B cell (primary cell): ENCODE measurements around the gene APBA2. TPM values are rescaled to one million over a fixed set of nuclear protein-coding genes. Genes with fewer than 3 reads are reported as not detected.

Source experiments
- ATAC-seq: fragments of 200-7000 bp; cut with Tn5 transposase; one replicate; pipeline ENCODE4 v1.10.0; 2021; ENCODE audit warnings: low read depth, mild to moderate bottlenecking, moderate number of reproducible peaks, moderate library complexity
- CTCF ChIA-PET: fragments of 350-600 bp; sonication (Branson Sonifier 250); formaldehyde crosslinking; loops from one replicate; lab custom pipeline; 2021; ENCODE audit warnings: antibody characterized with exemption, inconsistent platforms; lab: Charles Lee
- POLR2A ChIA-PET: fragments of 350-600 bp; sonication (Branson Sonifier 250); formaldehyde crosslinking; loops from one replicate; lab custom pipeline; 2021; ENCODE audit warnings: antibody characterized with exemption; lab: Charles Lee
- DNase-seq: peaks from one replicate; pipeline ENCODE4 v3.0.0; 2013
- H2AFZ ChIP-seq: 2 replicates; pipeline ENCODE4 v1.6.1; 2012; ENCODE audit warnings: mild to moderate bottlenecking, low read depth, low read length; ENCODE audit not compliant: insufficient read depth, poor library complexity, severe bottlenecking
- H3K27ac ChIP-seq, 2 donors: 1 replicate in 1 of 2; 2 replicates in 1 of 2; pipeline ENCODE4 v1.5.1; 2012 to 2013; ENCODE audit warnings: low read length in 2 of 2, mild to moderate bottlenecking in 2 of 2, moderate library complexity in 1 of 2
- H3K27me3 ChIP-seq, 4 experiments: fragments of 200-600 bp in 1 of 4; sonication (generic) in 1 of 4; replicated peaks in 1 of 4; 1 replicate in 2 of 4; 2 replicates in 2 of 4; pipeline versions ENCODE4 v1.6.1 to v1.7.0; 2013 to 2016; ENCODE audit warnings: low read length in 3 of 4, mild to moderate bottlenecking in 2 of 4, mixed read lengths in 1 of 4, moderate library complexity in 1 of 4; ENCODE audit not compliant: insufficient read depth in 4 of 4, control insufficient read depth in 3 of 4; ENCODE audit errors: control extremely low read depth in 1 of 4
- H3K36me3 ChIP-seq, 2 experiments: replicated peaks in 1 of 2; 1 replicate in 1 of 2; 2 replicates in 1 of 2; pipeline versions ENCODE4 v1.6.1 to v1.7.1; 2013; ENCODE audit warnings: low read length in 1 of 2; ENCODE audit not compliant: insufficient read depth in 2 of 2, control insufficient read depth in 1 of 2; ENCODE audit errors: control extremely low read depth in 1 of 2, extremely low read depth in 1 of 2
- H3K4me1 ChIP-seq, 2 donors: fragments of 200-600 bp in 1 of 2; sonication (generic) in 1 of 2; 1 replicate in 1 of 2; 2 replicates in 1 of 2; pipeline versions ENCODE4 v1.5.1 to v1.6.1; 2013 to 2017; ENCODE audit warnings: low read length in 2 of 2; ENCODE audit not compliant: control insufficient read depth in 2 of 2, insufficient read depth in 2 of 2
- H3K4me2 ChIP-seq: replicated peaks from 2 replicates; pipeline ENCODE3; 2012; ENCODE audit warnings: mild to moderate bottlenecking, low read depth, low read length; ENCODE audit not compliant: poor library complexity, severe bottlenecking
- H3K4me3 ChIP-seq, 5 experiments: fragments of 200-600 bp in 1 of 5; sonication (generic) in 1 of 5; 1 replicate in 3 of 5; 2 replicates in 2 of 5; pipeline versions ENCODE4 v1.5.1 to v1.7.0; 2011 to 2016; ENCODE audit warnings: low read length in 4 of 5, mild to moderate bottlenecking in 4 of 5, low read depth in 2 of 5, control low read depth in 1 of 5, moderate library complexity in 1 of 5; ENCODE audit not compliant: insufficient read depth in 1 of 5; ENCODE audit errors: control extremely low read depth in 1 of 5, extremely low read depth in 1 of 5
- H3K79me2 ChIP-seq: fragments of 200-600 bp; sonication (generic); one replicate; pipeline ENCODE4 v1.6.0; 2016; ENCODE audit warnings: low read length; ENCODE audit not compliant: control insufficient read depth, insufficient read depth
- H3K9ac ChIP-seq: fragments of 200-600 bp; sonication (generic); 2 replicates; pipeline ENCODE4 v1.6.1; 2017; ENCODE audit warnings: mild to moderate bottlenecking, low read length, moderate library complexity
- H3K9me3 ChIP-seq, 3 donors: one replicate each; pipeline versions ENCODE4 v1.6.1 to v1.7.1; 2013; ENCODE audit warnings: low read length in 2 of 3; ENCODE audit not compliant: control insufficient read depth in 2 of 3, insufficient read depth in 1 of 3; ENCODE audit errors: control extremely low read depth in 1 of 3
- H4K20me1 ChIP-seq: 2 replicates; pipeline ENCODE4 v1.6.0; 2012; ENCODE audit warnings: mild to moderate bottlenecking, low read length; ENCODE audit not compliant: insufficient read depth, control insufficient read depth, poor library complexity, severe bottlenecking
- H3K27ac Mint-ChIP-seq: one replicate; pipeline ENCODE4 v1.8.0; 2021; ENCODE audit warnings: mixed read lengths
- H3K27me3 Mint-ChIP-seq: one replicate; pipeline ENCODE4 v1.8.0; 2021; ENCODE audit warnings: mixed read lengths
- H3K4me1 Mint-ChIP-seq: one replicate; pipeline ENCODE4 v1.8.0; 2021; ENCODE audit warnings: mixed read lengths
- H3K4me3 Mint-ChIP-seq: one replicate; pipeline ENCODE4 v1.8.0; 2021; ENCODE audit warnings: mixed read lengths
- H3K9me3 Mint-ChIP-seq: one replicate; pipeline ENCODE4 v1.8.0; 2022; ENCODE audit warnings: mixed read lengths; ENCODE audit not compliant: insufficient read depth
- CTCF ChIP-seq: fragments of 200-600 bp; IDR thresholded peaks from one replicate; pipeline ENCODE4 v1.8.0; 2022; ENCODE audit warnings: antibody characterized with exemption, mild to moderate bottlenecking
- EZH2 ChIP-seq: IDR thresholded peaks from 2 replicates; pipeline ENCODE4 v1.6.1; 2012; ENCODE audit warnings: borderline replicate concordance, low read depth, mild to moderate bottlenecking, moderate library complexity, low read length; ENCODE audit not compliant: insufficient read depth, poor library complexity, severe bottlenecking
- WGBS: methylation state at CpG from one replicate; pipeline ENCODE4 v1.1.5; 2013; ENCODE audit warnings: missing lambda C conversion rate; ENCODE audit not compliant: insufficient coverage; 5-methylcytosine and 5-hydroxymethylcytosine counted together
- intact Hi-C: fragments of 100-400 bp; cut with micrococcal nuclease; formaldehyde crosslinking; loops from one replicate; pipeline ENCODE4 v1.10.0; 2022
- polyA plus RNA-seq: library from polyadenylated mRNA; depleted of rRNA; stranded (reverse); fragments of >200 nt; gene quantifications from 2 replicates; pipeline ENCODE4 v1.2.3, GENCODE V29; 2012
- total RNA-seq, 2 donors: library from RNA; stranded (reverse); fragments of 120-200 nt in 1 of 2; gene quantifications; 1 replicate in 1 of 2; 2 replicates in 1 of 2; pipeline versions ENCODE4 v1.2.3 to v1.2.4, GENCODE V29; 2013 to 2022

The APBA2 gene
- total and polyA plus RNA-seq, 2 donors (not counting 1 experiment from before 2014, with no cell fraction given) = 0.19 TPM; not detected in 1

GRCh38 chr15:28900041-28900891 lies 14.5 kb downstream of the APBA2 start:
- Histone ChIP-seq H3K4me1 (no peaks in the 10 kb centered on the region), H3K27ac (no peak overlapping the region), H3K4me3 (no peak overlapping the region), H3K9ac (no peak overlapping the region), H3K9me3 (peaks cover 0 to 4% (median 0%) of the 10 kb centered on the region in 3 donors), H3K4me2 (no peak overlapping the region), H3K36me3 (no peaks in the 10 kb centered on the region), H2AFZ (no peak overlapping the region), H4K20me1 (no peaks in the 10 kb centered on the region), H3K79me2 (no peaks in the 10 kb centered on the region), H3K27me3 (no peaks in the 10 kb centered on the region)
- no peak overlapping the region for H3K4me3 Mint-ChIP-seq
- intact Hi-C loops = no loop called here
- no peak for TF ChIP-seq EZH2
- no peak for TF ChIP-seq CTCF
- POLR2A ChIA-PET = no interaction called here
- no peak overlapping the region for H3K27ac Mint-ChIP-seq
- WGBS = 93% methylated on average over 17 of the region's 18 CpGs
- no peaks in the 10 kb centered on the region for H3K27me3 Mint-ChIP-seq
- DNase-seq (no peak), ATAC-seq (no peak)
- CTCF ChIA-PET = no interaction called here
- H3K9me3 Mint-ChIP-seq = no peaks in the 10 kb centered on the region
- H3K4me1 Mint-ChIP-seq = no peaks in the 10 kb centered on the region

- peaks cover 0 to 4% (median 0%) of the 10 kb centered on the region in 3 donors for H3K9me3 ChIP-seq
- DNase-seq (no peak), ATAC-seq (no peak)
- H3K36me3 ChIP-seq = no peaks in the 10 kb centered on the region
- H3K27ac Mint-ChIP-seq = no peak overlapping the region
- no peak overlapping the region for H3K4me3 ChIP-seq
- no peak overlapping the region for H2AFZ ChIP-seq
- no peak overlapping the region for H3K4me3 Mint-ChIP-seq
- H3K9ac ChIP-seq = no peak overlapping the region
- WGBS = 95% methylated on average over 8 of the region's 13 CpGs
- H3K79me2 ChIP-seq = no peaks in the 10 kb centered on the region
- ChIA-PET CTCF (no interaction called here), POLR2A (no interaction called here)
- no peaks in the 10 kb centered on the region for H3K9me3 Mint-ChIP-seq
- no peaks in the 10 kb centered on the region for H4K20me1 ChIP-seq
- H3K4me2 ChIP-seq = no peak overlapping the region
- no peak overlapping the region for H3K27ac ChIP-seq
- H3K4me1 Mint-ChIP-seq = no peaks in the 10 kb centered on the region
- H3K4me1 ChIP-seq = no peaks in the 10 kb centered on the region
- TF ChIP-seq EZH2 = no peak
- H3K27me3 Mint-ChIP-seq = no peaks in the 10 kb centered on the region
- intact Hi-C loops = no loop called here
- H3K27me3 ChIP-seq = no peaks in the 10 kb centered on the region
These were observed 15.3 kb downstream of the APBA2 start for GRCh38 chr15:28900892-28901586.
